Measurements from ENCODE around the gene NR3C2.
A peak's percentile ranks its signal among the peaks of the same experiment; 100 is the strongest.

Gene NR3C2

GRCh38 chr4:148441986-148442831 lies at the start of gene NR3C2:
Gene NR3C2, minus strand, starts transcription at chr4:148442414.
- peak; percentile 94 for DNase-seq (ENCODE audit: low read depth)

GRCh38 chr4:148487181-148487580 lies 45.0 kb upstream of the NR3C2 start:
- no peak for DNase-seq (ENCODE audit: low read depth)

GRCh38 chr4:148481636-148482035 lies 39.4 kb upstream of the NR3C2 start:
- DNase-seq (ENCODE audit: low read depth): no peak

GRCh38 chr4:148477276-148477675 lies 35.1 kb upstream of the NR3C2 start:
- no peak for DNase-seq (ENCODE audit: low read depth)

- DNase-seq (ENCODE audit: low read depth): no peak
Measured at GRCh38 chr4:148469938-148470337, 27.7 kb upstream of the NR3C2 start.

GRCh38 chr4:148454835-148455234 lies 12.6 kb upstream of the NR3C2 start:
- no peak for DNase-seq (ENCODE audit: low read depth)

GRCh38 chr4:148453833-148454232 lies 11.6 kb upstream of the NR3C2 start:
- no peak for DNase-seq (ENCODE audit: low read depth)

- no peak for DNase-seq (ENCODE audit: low read depth)
Measured at GRCh38 chr4:148452970-148453369, 10.8 kb upstream of the NR3C2 start.

- no peak for DNase-seq (ENCODE audit: low read depth)
Measured at GRCh38 chr4:148449921-148450320, 7.7 kb upstream of the NR3C2 start.

- DNase-seq (ENCODE audit: low read depth): no peak
Measured at GRCh38 chr4:148448141-148448540, 5.9 kb upstream of the NR3C2 start.

GRCh38 chr4:148447681-148448080 lies 5.5 kb upstream of the NR3C2 start:
- no peak for DNase-seq (ENCODE audit: low read depth)

GRCh38 chr4:148445860-148446330 lies 3.7 kb upstream of the NR3C2 start:
- no peak for DNase-seq (ENCODE audit: low read depth)

GRCh38 chr4:148445071-148445859 lies 3.1 kb upstream of the NR3C2 start:
- DNase-seq (ENCODE audit: low read depth): no peak

GRCh38 chr4:148444296-148445070 lies 2.3 kb upstream of the NR3C2 start:
- DNase-seq (ENCODE audit: low read depth): no peak

- DNase-seq (ENCODE audit: low read depth): no peak
Measured at GRCh38 chr4:148443512-148444295, 1.5 kb upstream of the NR3C2 start.

- no peak for DNase-seq (ENCODE audit: low read depth)
Measured at GRCh38 chr4:148442832-148443511, 758 bp upstream of the NR3C2 start.

- no peak for DNase-seq (ENCODE audit: low read depth)
Measured at GRCh38 chr4:148441624-148441985, 609 bp downstream of the NR3C2 start.

- no peak for DNase-seq (ENCODE audit: low read depth)
Measured at GRCh38 chr4:148438047-148438446, 4.2 kb downstream of the NR3C2 start.

GRCh38 chr4:148437439-148437838 lies 4.8 kb downstream of the NR3C2 start:
- no peak for DNase-seq (ENCODE audit: low read depth)

GRCh38 chr4:148436512-148436911 lies 5.7 kb downstream of the NR3C2 start:
- DNase-seq (ENCODE audit: low read depth): no peak
